K562 (cell line): Measurements from ENCODE around the gene ADAR. TPM values are rescaled to one million over a fixed set of nuclear protein-coding genes. Genes with fewer than 3 reads are reported as not detected.
A peak's percentile ranks its signal among the peaks of the same experiment; 100 is the strongest.

Experiments
- CBFB ChIP-seq: sonication (generic); formaldehyde crosslinking; IDR thresholded peaks from 2 replicates; pipeline ENCODE4 v1.4.0; 2020; ENCODE audit warnings: mild to moderate bottlenecking, missing genetic modification reagents
- ERF ChIP-seq: fragments of 450-650 bp; formaldehyde crosslinking; IDR thresholded peaks from 2 replicates; pipeline ENCODE4 v1.4.0; 2020; ENCODE audit warnings: mild to moderate bottlenecking, mixed read lengths
- GABPB1 ChIP-seq: sonication (generic); formaldehyde crosslinking; IDR thresholded peaks from 2 replicates; pipeline ENCODE4 v1.8.0; 2022; ENCODE audit warnings: mild to moderate bottlenecking, missing genetic modification reagents
- KLF10 ChIP-seq: fragments of 250-450 bp; sonication (Bioruptor Pico); IDR thresholded peaks from 2 replicates; pipeline ENCODE4 v1.6.1; 2021; ENCODE audit warnings: matching md5 sums
- MECOM ChIP-seq: fragments of 250-450 bp; sonication (Bioruptor Pico); IDR thresholded peaks from 2 replicates; pipeline ENCODE4 v1.8.0; 2022; ENCODE audit warnings: inconsistent platforms
- MEF2D ChIP-seq: conservative IDR thresholded peaks from 2 replicates; pipeline ENCODE4 v1.6.1; 2016; ENCODE audit warnings: low read depth, missing genetic modification characterization, missing compliant biosample characterization
- OTX1 ChIP-seq: fragments of 450-650 bp; formaldehyde crosslinking; IDR thresholded peaks from 2 replicates; pipeline ENCODE4 v1.4.0; 2022; ENCODE audit warnings: mild to moderate bottlenecking
- PCBP2 ChIP-seq: fragments of 200-400 bp; formaldehyde crosslinking; IDR thresholded peaks from 2 replicates; pipeline ENCODE4 v1.6.1; 2018; ENCODE audit warnings: low read length, low read depth, mild to moderate bottlenecking, moderate library complexity; ENCODE audit not compliant: poor library complexity, severe bottlenecking
- PHB2 ChIP-seq: fragments of 450-650 bp; IDR thresholded peaks from 2 replicates; pipeline ENCODE4 v1.6.1; 2017; ENCODE audit warnings: low read depth
- POLR2H ChIP-seq: IDR thresholded peaks from 2 replicates; pipeline ENCODE4 v1.6.1; 2016; ENCODE audit warnings: missing genetic modification characterization, low read depth, mild to moderate bottlenecking, control low read depth, missing compliant biosample characterization, moderate library complexity
- PTTG1 ChIP-seq: fragments of 450-650 bp; IDR thresholded peaks from 2 replicates; pipeline ENCODE4 v1.6.1; 2016; ENCODE audit warnings: low read depth, mild to moderate bottlenecking, missing genetic modification characterization, missing compliant biosample characterization
- SIN3A ChIP-seq, 2 experiments: fragments of 150-350 bp in 1 of 2; IDR thresholded peaks; 2 replicates each; pipeline ENCODE4 v1.6.1; 2011 to 2016; ENCODE audit warnings: borderline replicate concordance in 2 of 2, low read depth in 2 of 2, low read length in 2 of 2, mild to moderate bottlenecking in 2 of 2, moderate library complexity in 2 of 2; ENCODE audit not compliant: control insufficient read depth in 1 of 2
- TAF9B ChIP-seq: fragments of 450-650 bp; IDR thresholded peaks from 2 replicates; pipeline ENCODE4 v1.6.1; 2018; ENCODE audit warnings: mild to moderate bottlenecking; ENCODE audit not compliant: partially characterized antibody
- ZC3H4 ChIP-seq: sonication (generic); formaldehyde crosslinking; IDR thresholded peaks from 2 replicates; pipeline ENCODE4 v1.9.0; 2021; ENCODE audit warnings: missing genetic modification reagents, borderline replicate concordance
- ZNF239 ChIP-seq: fragments of 250-450 bp; sonication (Bioruptor Pico); IDR thresholded peaks from 2 replicates; pipeline ENCODE4 v1.4.0; 2020; ENCODE audit warnings: mild to moderate bottlenecking
- polyA plus RNA-seq, 8 experiments: library from polyadenylated mRNA; depleted of rRNA in 4 of 8; stranded (reverse) in 5 of 8; unstranded in 3 of 8; fragments of >200 nt; fragmentation: Nextera tagmentation in 2 of 8; fragmentation: Illumina TruSeq in 1 of 8; extraction: Ambion mirVana in 2 of 8; extraction: Trizol in 1 of 8; gene quantifications; 2 replicates each; pipeline versions ENCODE4 v1.2.1 to v1.2.3, GENCODE V29; 2011 to 2014; ENCODE audit warnings: inconsistent platforms in 1 of 8, missing spikeins in 1 of 8
- total RNA-seq, 7 experiments: library from RNA; depleted of rRNA in 6 of 7; stranded (reverse); fragments of >200 nt in 6 of 7; fragmentation: Illumina TruSeq in 2 of 7; extraction: Trizol in 2 of 7; gene quantifications; 2 replicates each; pipeline versions ENCODE4 v1.2.1 to v1.2.3, GENCODE V29; 2011 to 2021; ENCODE audit warnings: low replicate concordance in 1 of 7
- TF ChIP-seq, protein P1 (sequence below): IDR thresholded peaks from 2 replicates; pipeline ENCODE4 v1.6.1; 2011; ENCODE audit warnings: borderline replicate concordance, low read depth, mild to moderate bottlenecking, moderate library complexity, low read length; ENCODE audit not compliant: insufficient read depth, poor library complexity, severe bottlenecking
- TF ChIP-seq, protein P2 (sequence below): fragments of 250-450 bp; sonication (Bioruptor Pico); IDR thresholded peaks from 2 replicates; pipeline ENCODE4 v1.4.0; 2020; ENCODE audit warnings: mild to moderate bottlenecking, moderate library complexity, borderline replicate concordance
- TF ChIP-seq, protein P3 (sequence below): IDR thresholded peaks from 2 replicates; pipeline ENCODE4 v1.6.1; 2014; ENCODE audit warnings: antibody characterized with exemption
- TF ChIP-seq, protein P4 (sequence below): fragments of 200-800 bp; sonication (Bioruptor generic); IDR thresholded peaks from 2 replicates; pipeline ENCODE4 v1.6.1; 2017; ENCODE audit warnings: missing genetic modification characterization, missing compliant biosample characterization

Gene ADAR
- total and polyA plus RNA-seq, 9 of the 15 experiments (the other 6 are each of a cell fraction or from before 2014, with no cell fraction given), result 30.1 to 123 (median 60.2) TPM

DNA sequence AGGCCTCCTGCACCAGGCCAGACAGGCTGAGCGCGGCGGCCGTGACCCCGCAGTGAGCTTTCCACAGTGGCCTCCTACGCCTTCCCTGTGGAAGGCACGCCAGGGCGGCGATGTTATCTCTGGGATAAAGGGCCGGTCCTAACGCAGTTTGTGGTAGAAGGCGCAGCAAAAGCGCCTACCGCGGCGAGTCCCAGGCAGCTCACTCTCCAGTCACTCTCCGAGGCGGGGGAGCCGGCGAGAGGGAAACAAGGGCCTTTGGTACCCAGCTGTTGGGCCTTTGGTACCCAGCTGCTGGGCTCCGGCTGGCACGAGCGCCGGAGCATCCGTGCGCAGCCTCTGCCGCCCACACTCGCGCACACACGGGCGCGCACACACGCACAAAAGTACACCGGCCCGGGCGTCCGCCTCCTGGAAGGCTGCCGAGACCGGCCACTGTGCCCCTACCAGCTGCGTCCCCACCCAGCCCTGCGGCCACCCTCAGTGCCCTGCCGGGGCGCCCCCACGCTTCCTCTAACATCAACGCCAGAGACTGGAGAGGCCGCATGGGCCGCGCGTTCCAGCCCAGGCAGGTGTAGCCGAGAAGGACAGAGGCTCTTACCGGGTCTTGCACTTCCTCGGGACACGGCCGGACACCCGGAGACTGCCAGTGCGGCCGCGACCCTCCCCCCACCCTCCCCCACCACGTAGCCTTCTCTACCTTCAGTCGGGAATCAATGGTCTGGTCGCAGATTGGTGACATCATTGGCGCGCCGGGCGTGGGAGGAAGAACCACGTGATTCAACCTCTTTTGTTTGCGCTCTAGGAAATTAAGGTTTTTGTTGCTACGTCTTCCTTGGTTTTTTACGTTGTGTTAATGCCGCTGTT, 19.5 kb upstream of the ADAR start (continued):
- no peak for TF ChIP-seq OTX1
- no peak; the same call in 1 of the 2 replicates for TF ChIP-seq ZC3H4 (CRISPR knock-in tag)
- no peak for TF ChIP-seq PTTG1 (tag)
- peak; percentile 8 to 77; a peak in 2 of 4 replicates for TF ChIP-seq SIN3A (IDR thresholded peaks at IDR 0.05; ENCODE audit: borderline replicate concordance in 2 of 2, control insufficient read depth in 1 of 2, low read depth in 2 of 2, low read length in 2 of 2)
- TF ChIP-seq, protein P1, sequence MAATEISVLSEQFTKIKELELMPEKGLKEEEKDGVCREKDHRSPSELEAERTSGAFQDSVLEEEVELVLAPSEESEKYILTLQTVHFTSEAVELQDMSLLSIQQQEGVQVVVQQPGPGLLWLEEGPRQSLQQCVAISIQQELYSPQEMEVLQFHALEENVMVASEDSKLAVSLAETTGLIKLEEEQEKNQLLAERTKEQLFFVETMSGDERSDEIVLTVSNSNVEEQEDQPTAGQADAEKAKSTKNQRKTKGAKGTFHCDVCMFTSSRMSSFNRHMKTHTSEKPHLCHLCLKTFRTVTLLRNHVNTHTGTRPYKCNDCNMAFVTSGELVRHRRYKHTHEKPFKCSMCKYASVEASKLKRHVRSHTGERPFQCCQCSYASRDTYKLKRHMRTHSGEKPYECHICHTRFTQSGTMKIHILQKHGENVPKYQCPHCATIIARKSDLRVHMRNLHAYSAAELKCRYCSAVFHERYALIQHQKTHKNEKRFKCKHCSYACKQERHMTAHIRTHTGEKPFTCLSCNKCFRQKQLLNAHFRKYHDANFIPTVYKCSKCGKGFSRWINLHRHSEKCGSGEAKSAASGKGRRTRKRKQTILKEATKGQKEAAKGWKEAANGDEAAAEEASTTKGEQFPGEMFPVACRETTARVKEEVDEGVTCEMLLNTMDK, result no peak
- TF ChIP-seq PCBP2, result no peak
- peak; percentile 65; the same call in 1 of the 2 replicates for TF ChIP-seq GABPB1 (CRISPR knock-in tag)
- TF ChIP-seq TAF9B, result peak; percentile 48
- TF ChIP-seq, protein P2, sequence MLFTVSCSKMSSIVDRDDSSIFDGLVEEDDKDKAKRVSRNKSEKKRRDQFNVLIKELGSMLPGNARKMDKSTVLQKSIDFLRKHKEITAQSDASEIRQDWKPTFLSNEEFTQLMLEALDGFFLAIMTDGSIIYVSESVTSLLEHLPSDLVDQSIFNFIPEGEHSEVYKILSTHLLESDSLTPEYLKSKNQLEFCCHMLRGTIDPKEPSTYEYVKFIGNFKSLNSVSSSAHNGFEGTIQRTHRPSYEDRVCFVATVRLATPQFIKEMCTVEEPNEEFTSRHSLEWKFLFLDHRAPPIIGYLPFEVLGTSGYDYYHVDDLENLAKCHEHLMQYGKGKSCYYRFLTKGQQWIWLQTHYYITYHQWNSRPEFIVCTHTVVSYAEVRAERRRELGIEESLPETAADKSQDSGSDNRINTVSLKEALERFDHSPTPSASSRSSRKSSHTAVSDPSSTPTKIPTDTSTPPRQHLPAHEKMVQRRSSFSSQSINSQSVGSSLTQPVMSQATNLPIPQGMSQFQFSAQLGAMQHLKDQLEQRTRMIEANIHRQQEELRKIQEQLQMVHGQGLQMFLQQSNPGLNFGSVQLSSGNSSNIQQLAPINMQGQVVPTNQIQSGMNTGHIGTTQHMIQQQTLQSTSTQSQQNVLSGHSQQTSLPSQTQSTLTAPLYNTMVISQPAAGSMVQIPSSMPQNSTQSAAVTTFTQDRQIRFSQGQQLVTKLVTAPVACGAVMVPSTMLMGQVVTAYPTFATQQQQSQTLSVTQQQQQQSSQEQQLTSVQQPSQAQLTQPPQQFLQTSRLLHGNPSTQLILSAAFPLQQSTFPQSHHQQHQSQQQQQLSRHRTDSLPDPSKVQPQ (CRISPR knock-in tag), result no peak
- no peak for TF ChIP-seq MECOM (CRISPR knock-in tag)
- TF ChIP-seq PHB2, result no peak
- no peak for TF ChIP-seq ERF (CRISPR knock-in tag)
- TF ChIP-seq MEF2D (tag), result no peak
- TF ChIP-seq POLR2H, result 0 out of 2 replicates have a peak, but pooled peaks have one; percentile 57
- no peak for TF ChIP-seq KLF10
- TF ChIP-seq ZNF239 (CRISPR knock-in tag), result no peak
- TF ChIP-seq CBFB (CRISPR knock-in tag), result no peak
- TF ChIP-seq, protein P3, sequence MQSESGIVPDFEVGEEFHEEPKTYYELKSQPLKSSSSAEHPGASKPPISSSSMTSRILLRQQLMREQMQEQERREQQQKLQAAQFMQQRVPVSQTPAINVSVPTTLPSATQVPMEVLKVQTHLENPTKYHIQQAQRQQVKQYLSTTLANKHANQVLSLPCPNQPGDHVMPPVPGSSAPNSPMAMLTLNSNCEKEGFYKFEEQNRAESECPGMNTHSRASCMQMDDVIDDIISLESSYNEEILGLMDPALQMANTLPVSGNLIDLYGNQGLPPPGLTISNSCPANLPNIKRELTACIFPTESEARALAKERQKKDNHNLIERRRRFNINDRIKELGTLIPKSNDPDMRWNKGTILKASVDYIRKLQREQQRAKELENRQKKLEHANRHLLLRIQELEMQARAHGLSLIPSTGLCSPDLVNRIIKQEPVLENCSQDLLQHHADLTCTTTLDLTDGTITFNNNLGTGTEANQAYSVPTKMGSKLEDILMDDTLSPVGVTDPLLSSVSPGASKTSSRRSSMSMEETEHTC, result peak; percentile 59; the same call in 1 of the 2 replicates
- TF ChIP-seq, protein P4, sequence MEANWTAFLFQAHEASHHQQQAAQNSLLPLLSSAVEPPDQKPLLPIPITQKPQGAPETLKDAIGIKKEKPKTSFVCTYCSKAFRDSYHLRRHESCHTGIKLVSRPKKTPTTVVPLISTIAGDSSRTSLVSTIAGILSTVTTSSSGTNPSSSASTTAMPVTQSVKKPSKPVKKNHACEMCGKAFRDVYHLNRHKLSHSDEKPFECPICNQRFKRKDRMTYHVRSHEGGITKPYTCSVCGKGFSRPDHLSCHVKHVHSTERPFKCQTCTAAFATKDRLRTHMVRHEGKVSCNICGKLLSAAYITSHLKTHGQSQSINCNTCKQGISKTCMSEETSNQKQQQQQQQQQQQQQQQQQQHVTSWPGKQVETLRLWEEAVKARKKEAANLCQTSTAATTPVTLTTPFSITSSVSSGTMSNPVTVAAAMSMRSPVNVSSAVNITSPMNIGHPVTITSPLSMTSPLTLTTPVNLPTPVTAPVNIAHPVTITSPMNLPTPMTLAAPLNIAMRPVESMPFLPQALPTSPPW (CRISPR knock-in tag), result peak; percentile 36; the same call in 1 of the 2 replicates
